Suprapubic skin (tissue), 3 donors: ENCODE measurements around the gene KCNJ6.

Experiments used
- POLR2AphosphoS5 ChIP-seq, 3 donors: sonication (generic); formaldehyde crosslinking; IDR thresholded peaks; one replicate each; pipeline ENCODE4 v1.6.1; 2017; ENCODE audit warnings: antibody characterized with exemption in 3 of 3
- TF ChIP-seq, protein P1 (sequence below), 2 donors: fragments of 200-600 bp in 1 of 2; fragments of 450-650 bp in 1 of 2; sonication (generic) in 1 of 2; IDR thresholded peaks; one replicate each; pipeline ENCODE4 v1.5.1; 2016 to 2019; ENCODE audit warnings: antibody characterized with exemption in 2 of 2, mild to moderate bottlenecking in 1 of 2, moderate library complexity in 1 of 2

DNA sequence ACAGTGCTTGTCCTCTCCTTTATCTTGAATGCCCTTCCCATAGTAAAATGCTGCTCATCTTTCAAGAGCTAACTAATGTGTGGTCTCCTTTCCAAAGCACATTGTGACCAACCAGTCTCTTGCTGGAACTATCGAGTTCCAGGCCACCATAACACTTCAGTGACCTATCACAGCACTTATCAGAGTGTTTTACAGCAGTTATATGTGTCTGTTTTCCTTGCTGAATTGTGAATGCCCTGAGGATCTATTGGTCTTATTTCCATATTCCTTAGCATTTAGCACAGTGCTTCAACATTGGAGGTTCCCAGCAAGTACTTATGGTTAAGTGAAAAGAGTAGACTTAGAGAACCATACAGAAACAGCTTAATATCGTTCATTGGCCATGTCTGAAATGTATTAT is 285.4 kb downstream of the KCNJ6 start:
- TF ChIP-seq, protein P1, sequence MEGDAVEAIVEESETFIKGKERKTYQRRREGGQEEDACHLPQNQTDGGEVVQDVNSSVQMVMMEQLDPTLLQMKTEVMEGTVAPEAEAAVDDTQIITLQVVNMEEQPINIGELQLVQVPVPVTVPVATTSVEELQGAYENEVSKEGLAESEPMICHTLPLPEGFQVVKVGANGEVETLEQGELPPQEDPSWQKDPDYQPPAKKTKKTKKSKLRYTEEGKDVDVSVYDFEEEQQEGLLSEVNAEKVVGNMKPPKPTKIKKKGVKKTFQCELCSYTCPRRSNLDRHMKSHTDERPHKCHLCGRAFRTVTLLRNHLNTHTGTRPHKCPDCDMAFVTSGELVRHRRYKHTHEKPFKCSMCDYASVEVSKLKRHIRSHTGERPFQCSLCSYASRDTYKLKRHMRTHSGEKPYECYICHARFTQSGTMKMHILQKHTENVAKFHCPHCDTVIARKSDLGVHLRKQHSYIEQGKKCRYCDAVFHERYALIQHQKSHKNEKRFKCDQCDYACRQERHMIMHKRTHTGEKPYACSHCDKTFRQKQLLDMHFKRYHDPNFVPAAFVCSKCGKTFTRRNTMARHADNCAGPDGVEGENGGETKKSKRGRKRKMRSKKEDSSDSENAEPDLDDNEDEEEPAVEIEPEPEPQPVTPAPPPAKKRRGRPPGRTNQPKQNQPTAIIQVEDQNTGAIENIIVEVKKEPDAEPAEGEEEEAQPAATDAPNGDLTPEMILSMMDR (IDR thresholded peaks at IDR 0.05), result no peak
- no peak for TF ChIP-seq POLR2AphosphoS5 (IDR thresholded peaks at IDR 0.05)
